GM19395 (cell line): ENCODE results near the gene BDH1.
"Not testable (repeated sequence)": the region's sequence is repeated elsewhere in the genome, so short reads cannot be mapped to it uniquely, and the experiment has no call there.

ENCODE experiments used
- ATAC-seq: cut with Tn5 transposase; IDR thresholded peaks from one replicate; pipeline ENCODE4 v1.9.1; 2021; ENCODE audit warnings: mild to moderate bottlenecking, moderate library complexity; ENCODE audit not compliant: unreplicated experiment

The BDH1 gene, protein sequence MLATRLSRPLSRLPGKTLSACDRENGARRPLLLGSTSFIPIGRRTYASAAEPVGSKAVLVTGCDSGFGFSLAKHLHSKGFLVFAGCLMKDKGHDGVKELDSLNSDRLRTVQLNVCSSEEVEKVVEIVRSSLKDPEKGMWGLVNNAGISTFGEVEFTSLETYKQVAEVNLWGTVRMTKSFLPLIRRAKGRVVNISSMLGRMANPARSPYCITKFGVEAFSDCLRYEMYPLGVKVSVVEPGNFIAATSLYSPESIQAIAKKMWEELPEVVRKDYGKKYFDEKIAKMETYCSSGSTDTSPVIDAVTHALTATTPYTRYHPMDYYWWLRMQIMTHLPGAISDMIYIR

GRCh38 chr3:197555281-197556261 lies at the start of gene BDH1:
BDH1 (minus strand) TSS chr3:197555968; CDS start chr3:197546443, 9,525 bp downstream.
- ATAC-seq, result peak; percentile 36

DNA sequence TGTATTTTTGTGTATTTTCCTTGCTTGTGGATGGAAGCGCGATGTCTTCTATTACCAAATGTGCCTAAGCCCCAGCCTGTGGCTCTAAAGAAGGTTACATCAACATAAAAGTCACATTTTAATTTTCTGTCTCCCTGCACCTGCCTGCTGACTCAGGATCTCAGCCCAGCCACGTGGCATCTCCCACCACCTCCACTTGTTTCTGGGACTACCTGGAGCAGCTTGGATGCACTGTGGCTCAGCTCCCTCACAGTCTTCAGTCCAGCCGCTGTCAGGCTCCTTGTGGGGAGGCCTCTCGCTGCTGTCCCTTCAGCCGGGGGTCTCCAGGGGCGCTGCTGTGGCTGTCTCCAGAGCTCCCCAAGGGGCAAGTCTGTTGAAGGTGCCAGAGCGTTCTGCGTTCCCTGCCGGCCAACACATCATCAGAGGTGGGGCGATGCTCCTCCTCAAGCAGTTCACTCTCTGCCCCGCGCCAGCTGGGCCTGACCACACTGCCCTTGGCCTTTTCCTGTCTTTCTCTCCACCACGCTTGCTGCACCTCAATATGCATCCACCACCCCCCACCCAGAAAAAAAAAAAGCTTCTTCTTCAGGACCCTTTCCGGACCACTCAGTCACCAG lies 47.7 kb upstream of the BDH1 start:
- no peak for ATAC-seq

DNA sequence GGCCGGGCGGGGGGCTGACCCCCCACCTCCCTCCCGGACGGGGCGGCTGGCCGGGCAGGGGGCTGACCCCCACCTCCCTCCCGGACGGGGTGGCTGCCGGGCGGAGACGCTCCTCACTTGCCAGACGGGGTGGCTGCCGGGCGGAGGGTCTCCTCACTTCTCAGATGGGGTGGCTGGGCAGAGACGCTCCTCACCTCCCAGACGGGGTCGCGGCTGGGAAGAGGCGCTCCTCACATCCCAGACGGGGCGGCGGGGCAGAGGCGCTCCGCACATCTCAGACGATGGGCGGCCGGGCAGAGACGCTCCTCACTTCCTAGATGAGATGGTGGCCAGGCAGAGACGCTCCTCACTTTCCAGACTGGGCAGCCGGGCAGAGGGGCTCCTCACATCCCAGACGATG lies 46.6 kb upstream of the BDH1 start:
- not testable (repeated sequence) for ATAC-seq

GRCh38 chr3:197601566-197601840 lies 45.7 kb upstream of the BDH1 start:
- ATAC-seq, result not testable (repeated sequence)

DNA sequence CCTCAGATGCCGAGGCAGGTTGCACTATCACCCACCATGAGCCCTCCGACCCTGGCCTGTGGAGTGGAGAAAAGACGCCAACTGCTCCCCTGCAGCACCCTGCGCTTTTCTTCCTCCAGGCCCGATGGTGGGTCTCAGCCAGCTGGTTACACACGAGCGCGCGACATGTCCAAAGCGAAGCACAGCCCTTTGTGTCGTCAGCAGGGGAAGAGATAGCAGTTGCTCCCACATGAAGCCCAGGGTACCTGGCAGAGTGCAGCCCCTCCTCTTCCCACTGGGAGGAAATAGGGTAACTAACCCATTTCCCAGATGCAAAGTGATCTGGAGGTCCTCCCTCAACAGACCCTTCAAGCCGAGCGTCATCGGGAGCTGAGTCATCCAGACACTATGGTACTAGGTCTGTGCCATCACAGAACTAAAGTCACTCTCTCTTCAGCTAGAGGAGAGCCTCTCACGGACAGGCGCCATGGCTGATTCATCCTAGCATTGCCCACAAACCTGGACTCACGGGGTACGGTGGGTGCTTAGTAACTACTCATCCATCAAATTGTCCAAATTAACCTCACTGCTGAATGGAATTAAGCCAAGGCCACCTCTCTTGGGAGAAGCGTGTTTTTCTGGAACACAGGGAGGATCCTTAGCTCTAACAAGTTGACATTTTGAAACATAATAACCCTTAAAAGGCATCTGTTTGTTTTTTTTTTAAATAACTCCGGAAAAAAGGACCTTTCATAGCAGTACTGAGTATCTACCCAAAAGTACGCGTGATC lies 45.2 kb upstream of the BDH1 start:
- ATAC-seq, result no peak

DNA sequence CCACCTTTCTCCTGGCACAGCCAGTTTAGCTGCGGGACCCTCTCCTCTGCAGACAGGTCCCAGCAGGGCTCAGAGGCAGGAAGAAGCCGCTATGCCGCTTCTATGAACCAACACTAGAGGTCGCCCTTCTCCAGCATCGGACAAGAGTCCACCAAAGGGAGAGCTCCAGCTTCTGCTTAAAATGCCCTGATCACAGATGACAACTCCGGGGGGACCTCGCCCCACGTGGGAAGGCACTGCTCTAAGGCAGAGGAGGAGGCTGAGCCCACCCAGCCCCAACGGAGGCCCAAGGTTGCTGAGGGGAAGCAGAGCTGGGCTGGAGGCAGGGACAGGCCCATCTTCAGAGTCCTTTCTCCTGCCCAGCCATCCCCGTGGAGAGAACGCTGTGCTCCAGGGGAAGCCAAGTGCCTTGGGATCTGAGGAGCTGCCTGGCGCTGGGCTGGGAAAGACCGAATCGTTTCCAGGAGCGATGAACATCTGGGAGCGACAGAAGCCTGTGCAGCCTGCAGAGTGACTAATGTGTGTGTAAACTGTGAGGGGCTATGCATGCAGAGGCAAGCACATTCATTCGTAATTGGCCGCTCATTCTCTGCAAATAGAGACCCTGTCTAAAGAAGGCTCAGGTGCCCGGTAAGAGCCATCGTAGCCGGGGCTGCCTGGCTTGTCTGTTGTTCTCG lies 43.5 kb upstream of the BDH1 start:
- peak; percentile 84 for ATAC-seq

GRCh38 chr3:197598404-197598980 lies 42.7 kb upstream of the BDH1 start:
- ATAC-seq, result no peak

- ATAC-seq, result no peak
These were observed 41.6 kb upstream of the BDH1 start for GRCh38 chr3:197597335-197597734.

DNA sequence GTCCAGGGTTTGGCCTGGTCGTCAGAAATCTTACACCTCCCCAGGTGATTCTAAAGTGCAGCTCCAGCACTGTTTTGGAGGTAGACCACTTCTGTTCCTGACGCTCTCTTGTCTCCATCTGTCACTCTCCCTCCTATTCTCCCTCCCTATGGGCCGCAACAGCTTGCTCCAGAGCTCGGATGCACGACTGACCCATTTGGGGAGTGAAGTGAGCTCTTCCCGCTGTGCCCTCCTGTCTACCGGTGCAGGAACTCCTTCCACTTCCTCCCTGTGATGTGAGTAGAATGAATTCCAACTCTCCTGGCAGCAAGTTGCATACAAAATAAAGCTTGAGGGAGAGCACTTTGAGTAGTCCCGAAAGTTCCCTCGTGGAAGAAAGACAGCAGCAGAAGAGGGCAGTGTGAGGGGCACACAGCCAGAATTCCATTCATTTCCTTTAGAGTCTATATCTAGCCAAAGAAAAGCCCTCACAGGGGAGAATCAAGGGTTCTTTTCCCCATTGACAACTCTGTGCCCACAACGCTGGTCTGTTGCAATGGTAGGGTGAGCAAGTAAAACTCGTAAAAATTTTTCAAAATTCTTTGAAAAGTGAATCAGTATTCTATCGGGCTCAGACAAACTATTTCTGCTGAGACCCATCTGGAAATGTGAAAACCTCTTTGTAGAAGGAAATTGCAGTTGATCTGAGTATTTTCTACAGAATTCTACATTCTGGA lies 39.9 kb upstream of the BDH1 start:
- ATAC-seq, result no peak

DNA sequence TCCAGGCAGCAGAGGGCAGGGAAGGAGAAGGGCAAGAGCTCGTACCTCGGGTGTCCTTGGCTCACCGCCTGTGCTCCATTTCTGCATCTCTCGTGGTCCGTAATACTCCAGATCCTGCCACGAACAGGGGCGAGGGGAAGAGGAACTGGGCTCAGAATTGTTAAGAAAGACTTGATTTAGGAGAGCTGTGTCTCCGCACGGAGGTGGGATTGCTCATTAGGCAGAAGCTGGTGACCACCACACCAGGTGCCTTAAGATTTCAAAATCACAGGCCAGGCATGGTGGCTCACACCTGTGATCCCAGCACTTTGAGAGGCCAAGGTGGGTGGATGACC lies 37.2 kb upstream of the BDH1 start:
- no peak for ATAC-seq

DNA sequence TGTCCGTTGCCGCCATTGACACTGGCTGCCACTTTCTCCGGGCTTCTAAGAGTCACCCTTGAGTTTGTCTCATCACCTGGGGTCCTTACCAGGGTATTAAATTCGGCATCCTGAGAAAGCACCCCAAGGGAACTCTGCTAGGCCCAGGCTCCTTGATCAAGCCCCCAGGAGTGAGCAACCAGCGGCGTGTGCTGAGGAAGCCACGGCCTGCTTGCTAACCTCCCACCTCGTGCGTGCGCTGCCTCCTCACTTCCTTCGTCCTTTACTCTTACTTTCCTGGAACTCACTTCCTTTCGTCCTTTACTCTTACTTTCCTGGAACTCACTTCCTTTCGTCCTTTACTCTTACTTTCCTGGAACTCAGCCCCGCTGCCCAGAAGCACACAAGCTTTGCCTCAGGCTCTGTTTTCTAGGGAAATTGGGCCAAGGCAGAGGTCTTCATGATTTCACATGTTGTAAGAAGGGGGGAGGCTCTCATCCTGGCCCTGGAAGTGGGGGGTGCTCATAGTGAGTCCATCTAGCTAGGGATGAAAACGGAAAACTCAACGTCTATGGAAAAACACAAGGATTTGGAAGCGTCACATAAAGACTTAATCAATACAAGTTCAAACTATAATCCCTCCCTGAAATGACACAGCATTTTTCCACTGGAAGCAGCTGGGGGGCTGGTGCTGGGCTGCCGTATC lies 36.7 kb upstream of the BDH1 start:
- no peak for ATAC-seq

DNA sequence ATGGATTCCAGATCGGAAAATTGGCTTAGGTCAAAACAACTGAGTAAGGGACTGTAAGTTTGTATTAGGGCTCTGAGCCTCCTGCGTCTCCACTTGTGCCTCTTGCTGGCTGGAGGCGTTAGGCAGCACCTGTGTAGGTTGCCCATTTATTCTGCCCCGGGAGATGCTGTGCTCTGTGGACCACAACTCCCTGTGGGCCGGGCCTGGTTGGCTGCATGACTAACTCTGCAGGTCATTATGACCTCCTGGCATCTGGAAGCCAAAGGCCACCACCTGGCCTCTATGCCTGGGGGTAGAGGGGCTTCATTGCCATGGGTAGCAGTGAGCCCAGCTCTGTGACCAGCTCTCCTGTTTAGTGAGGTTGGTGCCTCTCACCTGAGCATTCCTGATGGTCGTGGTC lies 36.0 kb upstream of the BDH1 start:
- ATAC-seq, result no peak

DNA sequence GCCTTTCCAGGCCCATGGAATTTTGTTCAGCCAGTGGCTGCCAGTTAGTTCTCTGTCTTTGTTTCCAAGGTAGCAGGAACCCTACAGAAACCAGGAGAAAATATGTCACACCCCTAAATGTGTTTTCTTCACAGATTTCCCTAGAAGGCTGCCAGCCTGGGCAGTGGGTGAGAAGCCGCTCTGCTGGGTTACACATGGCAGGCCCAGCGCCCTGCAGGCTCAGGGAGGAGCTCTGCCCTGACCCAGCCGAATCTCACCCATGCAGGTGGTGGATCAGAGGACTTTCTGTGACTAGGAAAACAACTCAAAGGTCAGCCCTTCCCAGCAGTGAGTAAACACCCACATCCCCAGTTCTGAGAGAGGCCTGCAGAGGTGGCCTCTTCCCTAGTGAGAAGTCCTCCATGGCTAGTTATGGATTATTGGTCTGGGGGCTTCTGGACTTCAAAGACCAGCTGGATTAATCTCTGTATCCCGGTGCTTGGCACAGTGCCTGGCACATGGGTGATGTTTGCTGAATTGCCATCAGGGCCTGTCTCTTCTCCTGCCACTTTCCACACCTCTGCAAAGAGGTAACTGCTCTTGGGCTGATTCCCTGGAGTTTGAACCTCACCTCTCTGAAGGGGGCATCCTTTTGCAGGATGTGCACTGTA lies 34.7 kb upstream of the BDH1 start:
- ATAC-seq, result no peak

DNA sequence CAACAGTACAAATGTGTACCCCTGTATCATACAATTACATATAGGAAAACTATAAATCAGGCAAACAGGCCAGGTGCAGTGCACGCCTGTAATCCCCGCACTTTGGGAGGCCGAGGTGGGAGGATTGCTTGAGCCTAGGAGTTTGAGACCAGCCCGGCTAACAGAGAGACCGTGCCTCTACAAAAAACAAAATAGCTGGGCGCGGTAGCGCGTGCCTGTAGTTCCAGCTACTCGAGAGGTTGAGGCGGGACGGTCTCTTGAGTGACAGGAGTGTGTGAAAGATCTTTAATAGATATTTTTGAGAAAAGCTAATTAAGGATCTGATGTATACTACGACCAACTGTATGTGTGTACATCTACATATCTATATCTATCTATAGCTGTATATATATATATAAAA lies 33.8 kb upstream of the BDH1 start:
- no peak for ATAC-seq

- ATAC-seq, result not testable (repeated sequence)
These were observed 31.0 kb upstream of the BDH1 start for GRCh38 chr3:197586768-197587167.

GRCh38 chr3:197586181-197586580 lies 30.4 kb upstream of the BDH1 start:
- ATAC-seq, result no peak

DNA sequence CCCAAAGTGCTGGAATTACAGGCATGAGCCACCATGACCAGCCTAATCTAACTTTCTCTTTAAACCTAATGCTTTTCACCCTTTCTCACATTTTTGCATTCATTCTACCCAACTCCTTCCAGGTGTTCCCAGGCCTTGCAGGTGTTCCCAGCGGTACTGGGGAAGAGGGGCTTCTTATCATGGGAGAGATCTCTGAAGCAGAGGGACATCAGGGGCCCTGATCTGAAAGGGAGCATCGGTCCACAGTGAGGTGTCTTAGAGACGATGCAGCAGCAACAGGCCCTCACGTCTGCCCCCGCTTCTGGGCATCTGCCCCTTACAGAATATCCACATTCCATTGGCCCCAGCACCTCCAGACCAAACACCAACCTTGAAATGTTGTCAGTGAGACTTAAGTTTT lies 29.0 kb upstream of the BDH1 start:
- ATAC-seq, result no peak

DNA sequence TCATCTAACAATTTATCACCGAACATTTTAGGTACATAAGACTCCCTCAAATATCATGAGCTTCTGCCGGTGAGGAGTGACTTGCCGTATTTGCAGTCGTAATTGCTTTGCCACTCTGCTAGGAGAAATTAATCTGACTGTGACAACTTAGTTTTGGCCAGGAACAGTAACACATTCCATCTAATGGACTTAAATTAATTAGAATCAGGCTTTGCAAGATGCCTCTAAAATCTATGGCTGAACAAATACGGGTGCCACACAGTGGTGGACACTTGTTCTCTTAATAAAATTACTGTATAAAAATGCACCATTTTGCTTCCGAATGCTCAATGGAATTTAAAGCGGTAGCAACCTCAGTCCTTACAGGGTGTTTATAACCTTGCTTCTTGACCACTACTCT lies 27.6 kb upstream of the BDH1 start:
- ATAC-seq, result no peak
